D721Med (cell line): ENCODE data around the gene GET3.
"Not testable (repeated sequence)": the region's sequence is repeated elsewhere in the genome, so short reads cannot be mapped to it uniquely, and the experiment has no call there.

Source experiments
- DNase-seq: peaks from one replicate; pipeline ENCODE4 v3.0.0; 2011; ENCODE audit warnings: low spot score; ENCODE audit not compliant: insufficient read length
- FAIRE-seq: peaks from 2 replicates; lab custom pipeline; 2011; peaks lifted over from hg19 to GRCh38; lab: Jason Lieb, UNC
- CTCF ChIP-seq: IDR thresholded peaks from 2 replicates; pipeline ENCODE4 v1.5.1; 2012; ENCODE audit warnings: mild to moderate bottlenecking, control low read depth; ENCODE audit not compliant: insufficient read depth; ENCODE audit errors: missing control alignments

The GET3 gene

GRCh38 chr19:12705169-12705568, 32.1 kb upstream of the GET3 start:
- DNase-seq: no peak
- no peak for TF ChIP-seq CTCF
- FAIRE-seq: no peak

GRCh38 chr19:12705654-12706331, 31.5 kb upstream of the GET3 start:
- no peak for TF ChIP-seq CTCF
- no peak for FAIRE-seq
- DNase-seq: no peak

- TF ChIP-seq CTCF: no peak
- DNase-seq (no peak), FAIRE-seq (no peak)
Observed at GRCh38 chr19:12706332-12706718, 31.0 kb upstream of the GET3 start.

DNA sequence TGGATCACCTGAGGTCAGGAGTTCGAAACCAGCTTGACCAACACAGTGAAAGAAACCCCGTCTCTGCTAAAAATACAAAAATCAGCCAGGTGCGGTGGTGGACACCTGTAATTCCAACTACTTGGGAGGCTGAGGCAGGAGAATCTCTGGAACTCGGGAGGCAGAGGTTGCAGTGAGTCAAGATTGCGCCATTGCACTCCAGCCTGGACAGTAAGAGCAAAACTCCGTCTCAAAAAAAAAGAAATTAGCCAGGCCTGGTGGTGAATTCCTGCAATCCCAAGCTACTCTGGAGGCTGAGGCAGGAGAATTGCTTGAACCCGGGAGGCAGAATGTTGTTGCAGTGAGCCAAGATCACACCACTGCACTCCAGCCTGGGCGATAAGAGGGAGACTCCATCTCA, 28.7 kb upstream of the GET3 start:
- no peak for TF ChIP-seq CTCF
- DNase-seq: no peak
- FAIRE-seq: no peak

DNA sequence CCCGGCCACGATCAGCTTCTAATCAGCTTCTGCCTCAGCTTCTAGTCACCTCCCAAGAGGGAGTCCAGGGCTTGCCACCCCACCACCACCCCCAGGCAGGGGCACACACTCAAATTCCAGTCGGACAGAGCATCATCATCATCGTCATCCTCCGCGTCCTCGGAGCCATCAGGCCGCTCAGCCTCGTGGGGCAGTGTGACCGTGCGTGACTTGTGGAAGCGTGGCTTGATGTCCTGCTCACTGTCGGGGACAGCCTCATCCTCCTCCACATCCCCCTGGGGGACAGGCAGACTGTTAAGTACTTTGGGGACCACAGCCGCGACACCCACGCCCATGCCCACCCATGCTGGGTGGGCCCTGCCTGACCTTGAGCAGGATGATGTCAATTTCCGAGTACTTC, 26.1 kb upstream of the GET3 start:
- DNase-seq (no peak), FAIRE-seq (no peak)
- TF ChIP-seq CTCF: no peak

- peak; percentile 1 for TF ChIP-seq CTCF
- not testable (repeated sequence) for FAIRE-seq, DNase-seq
Observed at GRCh38 chr19:12712077-12712476, 25.2 kb upstream of the GET3 start.

DNA sequence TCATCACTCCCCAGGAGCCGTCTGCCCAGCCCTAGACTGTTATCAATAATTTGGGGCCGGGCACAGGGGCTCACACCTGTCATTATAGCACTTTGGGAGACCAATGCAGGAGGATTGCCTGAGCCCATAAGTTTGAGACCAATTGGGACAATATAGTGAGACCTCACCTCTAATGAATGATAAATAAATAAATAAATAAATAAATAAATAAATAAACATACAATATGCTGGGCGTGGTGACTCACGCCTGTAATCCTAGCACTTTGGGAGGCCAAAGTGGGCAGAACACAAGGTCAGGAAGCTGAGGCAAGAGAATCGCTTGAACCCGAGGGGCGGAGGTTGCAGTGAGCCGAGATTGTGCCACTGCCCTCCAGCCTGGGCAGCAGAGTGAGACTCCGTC, 24.0 kb upstream of the GET3 start:
- not testable (repeated sequence) for FAIRE-seq, DNase-seq
